GM20000 (cell line): ENCODE results near the gene LNX1.

ENCODE experiments used
- DNase-seq: peaks from one replicate; pipeline ENCODE4 v3.0.0; 2012; ENCODE audit warnings: low spot score
- TF ChIP-seq, protein P1 (sequence below): IDR thresholded peaks from 2 replicates; pipeline ENCODE4 v1.5.1; 2012; ENCODE audit warnings: mild to moderate bottlenecking, control low read depth; ENCODE audit errors: extremely low read depth, missing control alignments

LNX1 gene

DNA sequence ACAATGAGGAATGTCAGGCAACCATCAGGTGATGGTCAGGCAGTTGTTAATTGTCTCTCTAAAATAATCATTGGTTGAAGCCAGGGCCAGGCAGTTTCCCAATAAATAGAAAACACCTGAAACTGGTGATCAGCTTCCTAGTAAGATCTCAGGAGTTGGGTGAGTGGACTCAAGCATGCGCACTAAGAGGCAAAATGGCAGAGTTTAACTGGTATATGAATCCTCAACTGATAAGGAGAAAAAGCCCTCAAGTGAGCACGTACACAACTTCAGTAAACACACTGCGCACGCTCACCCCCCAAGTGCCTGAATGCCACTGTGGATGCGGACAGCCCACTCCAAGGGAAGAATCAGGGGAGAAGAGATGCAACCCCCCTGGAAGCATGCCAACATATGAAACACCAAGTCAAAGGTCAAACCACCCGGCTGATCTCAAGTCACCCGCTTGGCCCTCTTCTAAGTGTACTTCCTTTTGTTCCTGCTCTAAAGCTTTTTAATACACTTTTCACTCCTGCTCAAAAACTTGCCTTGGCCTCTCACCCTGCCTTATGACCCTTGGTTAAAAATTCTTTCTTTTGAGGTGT lies 39.9 kb downstream of the LNX1 start:
- TF ChIP-seq, protein P1, sequence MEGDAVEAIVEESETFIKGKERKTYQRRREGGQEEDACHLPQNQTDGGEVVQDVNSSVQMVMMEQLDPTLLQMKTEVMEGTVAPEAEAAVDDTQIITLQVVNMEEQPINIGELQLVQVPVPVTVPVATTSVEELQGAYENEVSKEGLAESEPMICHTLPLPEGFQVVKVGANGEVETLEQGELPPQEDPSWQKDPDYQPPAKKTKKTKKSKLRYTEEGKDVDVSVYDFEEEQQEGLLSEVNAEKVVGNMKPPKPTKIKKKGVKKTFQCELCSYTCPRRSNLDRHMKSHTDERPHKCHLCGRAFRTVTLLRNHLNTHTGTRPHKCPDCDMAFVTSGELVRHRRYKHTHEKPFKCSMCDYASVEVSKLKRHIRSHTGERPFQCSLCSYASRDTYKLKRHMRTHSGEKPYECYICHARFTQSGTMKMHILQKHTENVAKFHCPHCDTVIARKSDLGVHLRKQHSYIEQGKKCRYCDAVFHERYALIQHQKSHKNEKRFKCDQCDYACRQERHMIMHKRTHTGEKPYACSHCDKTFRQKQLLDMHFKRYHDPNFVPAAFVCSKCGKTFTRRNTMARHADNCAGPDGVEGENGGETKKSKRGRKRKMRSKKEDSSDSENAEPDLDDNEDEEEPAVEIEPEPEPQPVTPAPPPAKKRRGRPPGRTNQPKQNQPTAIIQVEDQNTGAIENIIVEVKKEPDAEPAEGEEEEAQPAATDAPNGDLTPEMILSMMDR = no peak
- DNase-seq = no peak

DNA sequence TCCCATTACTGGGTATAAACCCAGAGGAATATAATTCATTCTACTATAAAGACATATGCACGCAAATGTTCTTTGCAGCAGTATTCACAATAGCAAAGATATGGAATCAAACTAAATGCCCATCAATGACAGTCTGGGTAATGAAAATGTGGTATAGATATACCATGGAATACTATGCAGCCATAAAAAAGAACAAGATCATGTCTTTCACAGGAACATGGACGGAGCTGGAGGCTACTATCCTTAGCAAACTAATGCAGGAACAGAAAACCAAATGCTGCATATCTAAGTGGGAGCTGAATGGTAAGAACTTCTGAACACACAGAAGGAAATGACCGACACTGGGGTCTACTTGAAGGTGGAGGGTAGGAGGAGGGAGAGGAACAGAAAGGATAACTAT lies 42.6 kb downstream of the LNX1 start:
- TF ChIP-seq, protein P1 = no peak

DNA sequence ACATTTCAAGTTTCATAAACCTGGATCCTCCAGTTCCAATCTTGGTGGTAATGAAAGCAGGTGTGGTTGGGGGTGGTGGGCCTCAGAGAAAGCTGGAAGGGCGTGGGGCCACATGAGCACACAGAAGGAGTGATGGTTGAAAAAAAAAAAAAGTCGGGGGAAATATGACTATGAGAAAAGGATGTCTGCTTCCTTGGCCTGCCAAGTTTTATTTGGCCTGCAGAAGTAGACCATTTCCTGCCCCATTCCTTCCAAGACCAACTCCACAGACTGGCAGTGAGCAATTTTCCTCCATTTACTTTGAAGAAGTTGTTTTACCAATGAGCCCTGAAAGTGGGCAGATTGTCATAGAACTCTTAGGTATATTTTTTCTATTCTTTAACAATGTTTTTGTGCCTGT lies 43.3 kb downstream of the LNX1 start:
- TF ChIP-seq, protein P1 = no peak
- DNase-seq = no peak

More for the DNA sequence above, 42.6 kb downstream of the LNX1 start:
- DNase-seq = no peak

DNA sequence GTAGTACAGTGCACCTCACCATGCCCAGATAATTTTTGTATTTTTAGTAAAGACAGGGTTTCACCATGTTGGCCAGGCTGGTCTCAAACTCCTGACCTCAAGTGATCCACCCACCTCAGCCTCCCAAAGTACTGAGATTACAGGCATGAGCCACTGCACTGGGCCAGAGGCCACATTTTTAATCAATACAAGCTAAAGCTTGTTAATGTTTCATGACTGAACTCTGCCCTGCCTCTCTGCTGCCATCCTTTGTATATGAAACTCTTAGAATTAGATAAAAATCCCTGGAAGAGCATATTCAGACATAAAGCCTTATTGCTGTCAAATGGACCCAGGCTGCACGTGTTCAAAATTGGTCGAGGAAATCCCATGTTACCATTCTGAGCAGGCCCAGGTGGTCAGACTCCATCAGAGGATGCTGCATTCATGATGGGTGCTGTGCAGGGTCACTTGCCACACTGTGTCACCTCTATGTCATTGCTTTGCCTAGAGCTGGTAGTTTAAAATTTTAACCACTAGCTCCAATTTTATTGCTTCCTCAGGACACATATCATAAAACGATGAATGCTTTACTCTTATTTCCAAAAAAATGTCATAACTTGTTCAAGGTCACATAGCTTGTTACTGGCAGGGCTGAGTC lies 45.2 kb downstream of the LNX1 start:
- TF ChIP-seq, protein P1 = no peak
- DNase-seq = no peak

DNA sequence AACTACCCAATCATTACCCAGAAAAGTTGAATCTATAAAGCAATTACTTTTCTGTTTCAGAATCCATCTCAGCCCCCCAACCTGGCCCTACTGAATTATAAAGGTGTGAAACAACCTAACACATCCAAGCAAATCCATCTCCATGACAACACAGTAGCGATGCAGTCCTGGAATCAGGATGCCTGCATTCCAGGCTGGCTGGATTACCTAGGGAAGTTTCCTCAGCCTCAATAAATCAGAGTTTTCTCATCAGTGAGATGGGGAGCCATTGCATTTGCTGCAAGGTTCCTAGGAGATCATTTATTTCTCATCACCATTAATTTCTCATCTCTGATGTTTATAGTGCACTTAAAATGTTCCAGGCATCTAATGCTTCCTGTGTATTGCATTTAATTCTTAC lies 46.0 kb downstream of the LNX1 start:
- no peak for DNase-seq
- TF ChIP-seq, protein P1 = no peak

DNA sequence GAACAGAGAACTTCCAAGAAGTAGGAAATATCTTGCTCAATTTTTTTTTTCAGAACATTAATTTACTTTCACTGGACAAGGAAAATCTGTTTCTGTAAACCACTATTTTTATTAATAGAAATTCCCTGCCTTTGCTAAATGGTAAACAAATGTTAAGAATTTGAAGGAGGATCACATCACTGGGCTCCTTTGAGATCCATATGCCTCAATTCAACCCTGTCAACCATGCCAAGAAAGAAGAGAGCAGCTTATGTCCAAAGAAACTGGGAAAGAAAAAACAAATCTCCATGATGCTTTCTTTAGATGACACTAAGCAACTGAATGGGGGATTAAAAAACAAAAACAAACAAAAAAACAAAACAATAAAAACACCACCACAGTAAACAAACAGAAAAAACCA lies 47.7 kb downstream of the LNX1 start:
- DNase-seq = no peak
- TF ChIP-seq, protein P1 = no peak

DNA sequence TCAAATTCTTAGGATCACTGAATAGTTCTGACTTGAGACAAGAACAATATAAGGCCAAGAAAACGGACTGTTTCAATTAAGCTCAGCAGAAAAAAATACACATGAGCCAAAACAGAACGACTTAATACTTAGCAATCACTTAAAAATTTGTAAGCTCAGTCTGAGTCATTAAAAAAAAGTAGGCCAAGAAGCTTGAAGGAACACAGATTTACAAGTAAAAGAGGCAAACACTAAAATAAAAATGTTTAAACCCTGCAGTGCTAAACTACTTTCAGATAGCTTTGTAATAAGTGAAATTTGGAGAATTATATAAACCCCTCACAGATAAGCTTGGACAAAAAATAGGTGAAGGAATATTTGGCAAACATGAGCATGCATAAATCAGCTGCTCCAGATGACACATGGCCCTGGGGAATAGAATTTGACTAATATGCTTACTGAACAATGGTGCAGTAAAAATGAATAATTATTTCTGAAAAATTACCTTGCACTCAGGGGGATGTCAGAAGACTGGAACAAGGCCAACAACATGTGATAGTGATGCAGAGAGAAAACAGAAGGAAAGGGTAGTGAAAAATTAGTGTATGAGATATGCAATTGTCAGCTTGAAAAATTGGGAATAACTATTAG lies 49.6 kb downstream of the LNX1 start:
- TF ChIP-seq, protein P1 = no peak
- no peak for DNase-seq
